ENCODE data around the gene CCL1. TPM values are rescaled to one million over a fixed set of nuclear protein-coding genes. Genes with fewer than 3 reads are reported as not detected.

The CCL1 gene
- total and polyA plus RNA-seq, 9 of the 15 experiments (the other 6 are each of a cell fraction or from before 2014, with no cell fraction given) = 0.45 TPM; not detected in 8

DNA sequence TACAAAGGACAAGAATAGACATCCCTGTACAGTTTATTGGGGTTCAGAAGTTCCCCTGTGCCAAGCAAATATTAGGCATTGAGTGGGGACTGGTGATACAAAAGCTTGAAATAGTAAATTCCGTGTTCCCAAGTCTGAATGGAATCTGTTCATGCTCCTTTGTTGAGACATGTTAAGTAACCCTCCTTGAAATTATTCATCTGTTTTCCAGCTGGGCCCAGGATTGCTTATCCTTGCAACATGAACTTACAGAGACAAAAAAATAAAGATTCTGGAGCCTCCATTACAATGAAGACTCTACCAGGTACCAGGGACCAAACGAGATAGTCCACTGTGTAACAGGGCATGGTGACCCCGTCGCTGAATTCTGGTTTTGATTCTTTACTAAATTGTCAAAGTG lies 49.9 kb downstream of the CCL1 start (continued):
- TF ChIP-seq, protein P1, sequence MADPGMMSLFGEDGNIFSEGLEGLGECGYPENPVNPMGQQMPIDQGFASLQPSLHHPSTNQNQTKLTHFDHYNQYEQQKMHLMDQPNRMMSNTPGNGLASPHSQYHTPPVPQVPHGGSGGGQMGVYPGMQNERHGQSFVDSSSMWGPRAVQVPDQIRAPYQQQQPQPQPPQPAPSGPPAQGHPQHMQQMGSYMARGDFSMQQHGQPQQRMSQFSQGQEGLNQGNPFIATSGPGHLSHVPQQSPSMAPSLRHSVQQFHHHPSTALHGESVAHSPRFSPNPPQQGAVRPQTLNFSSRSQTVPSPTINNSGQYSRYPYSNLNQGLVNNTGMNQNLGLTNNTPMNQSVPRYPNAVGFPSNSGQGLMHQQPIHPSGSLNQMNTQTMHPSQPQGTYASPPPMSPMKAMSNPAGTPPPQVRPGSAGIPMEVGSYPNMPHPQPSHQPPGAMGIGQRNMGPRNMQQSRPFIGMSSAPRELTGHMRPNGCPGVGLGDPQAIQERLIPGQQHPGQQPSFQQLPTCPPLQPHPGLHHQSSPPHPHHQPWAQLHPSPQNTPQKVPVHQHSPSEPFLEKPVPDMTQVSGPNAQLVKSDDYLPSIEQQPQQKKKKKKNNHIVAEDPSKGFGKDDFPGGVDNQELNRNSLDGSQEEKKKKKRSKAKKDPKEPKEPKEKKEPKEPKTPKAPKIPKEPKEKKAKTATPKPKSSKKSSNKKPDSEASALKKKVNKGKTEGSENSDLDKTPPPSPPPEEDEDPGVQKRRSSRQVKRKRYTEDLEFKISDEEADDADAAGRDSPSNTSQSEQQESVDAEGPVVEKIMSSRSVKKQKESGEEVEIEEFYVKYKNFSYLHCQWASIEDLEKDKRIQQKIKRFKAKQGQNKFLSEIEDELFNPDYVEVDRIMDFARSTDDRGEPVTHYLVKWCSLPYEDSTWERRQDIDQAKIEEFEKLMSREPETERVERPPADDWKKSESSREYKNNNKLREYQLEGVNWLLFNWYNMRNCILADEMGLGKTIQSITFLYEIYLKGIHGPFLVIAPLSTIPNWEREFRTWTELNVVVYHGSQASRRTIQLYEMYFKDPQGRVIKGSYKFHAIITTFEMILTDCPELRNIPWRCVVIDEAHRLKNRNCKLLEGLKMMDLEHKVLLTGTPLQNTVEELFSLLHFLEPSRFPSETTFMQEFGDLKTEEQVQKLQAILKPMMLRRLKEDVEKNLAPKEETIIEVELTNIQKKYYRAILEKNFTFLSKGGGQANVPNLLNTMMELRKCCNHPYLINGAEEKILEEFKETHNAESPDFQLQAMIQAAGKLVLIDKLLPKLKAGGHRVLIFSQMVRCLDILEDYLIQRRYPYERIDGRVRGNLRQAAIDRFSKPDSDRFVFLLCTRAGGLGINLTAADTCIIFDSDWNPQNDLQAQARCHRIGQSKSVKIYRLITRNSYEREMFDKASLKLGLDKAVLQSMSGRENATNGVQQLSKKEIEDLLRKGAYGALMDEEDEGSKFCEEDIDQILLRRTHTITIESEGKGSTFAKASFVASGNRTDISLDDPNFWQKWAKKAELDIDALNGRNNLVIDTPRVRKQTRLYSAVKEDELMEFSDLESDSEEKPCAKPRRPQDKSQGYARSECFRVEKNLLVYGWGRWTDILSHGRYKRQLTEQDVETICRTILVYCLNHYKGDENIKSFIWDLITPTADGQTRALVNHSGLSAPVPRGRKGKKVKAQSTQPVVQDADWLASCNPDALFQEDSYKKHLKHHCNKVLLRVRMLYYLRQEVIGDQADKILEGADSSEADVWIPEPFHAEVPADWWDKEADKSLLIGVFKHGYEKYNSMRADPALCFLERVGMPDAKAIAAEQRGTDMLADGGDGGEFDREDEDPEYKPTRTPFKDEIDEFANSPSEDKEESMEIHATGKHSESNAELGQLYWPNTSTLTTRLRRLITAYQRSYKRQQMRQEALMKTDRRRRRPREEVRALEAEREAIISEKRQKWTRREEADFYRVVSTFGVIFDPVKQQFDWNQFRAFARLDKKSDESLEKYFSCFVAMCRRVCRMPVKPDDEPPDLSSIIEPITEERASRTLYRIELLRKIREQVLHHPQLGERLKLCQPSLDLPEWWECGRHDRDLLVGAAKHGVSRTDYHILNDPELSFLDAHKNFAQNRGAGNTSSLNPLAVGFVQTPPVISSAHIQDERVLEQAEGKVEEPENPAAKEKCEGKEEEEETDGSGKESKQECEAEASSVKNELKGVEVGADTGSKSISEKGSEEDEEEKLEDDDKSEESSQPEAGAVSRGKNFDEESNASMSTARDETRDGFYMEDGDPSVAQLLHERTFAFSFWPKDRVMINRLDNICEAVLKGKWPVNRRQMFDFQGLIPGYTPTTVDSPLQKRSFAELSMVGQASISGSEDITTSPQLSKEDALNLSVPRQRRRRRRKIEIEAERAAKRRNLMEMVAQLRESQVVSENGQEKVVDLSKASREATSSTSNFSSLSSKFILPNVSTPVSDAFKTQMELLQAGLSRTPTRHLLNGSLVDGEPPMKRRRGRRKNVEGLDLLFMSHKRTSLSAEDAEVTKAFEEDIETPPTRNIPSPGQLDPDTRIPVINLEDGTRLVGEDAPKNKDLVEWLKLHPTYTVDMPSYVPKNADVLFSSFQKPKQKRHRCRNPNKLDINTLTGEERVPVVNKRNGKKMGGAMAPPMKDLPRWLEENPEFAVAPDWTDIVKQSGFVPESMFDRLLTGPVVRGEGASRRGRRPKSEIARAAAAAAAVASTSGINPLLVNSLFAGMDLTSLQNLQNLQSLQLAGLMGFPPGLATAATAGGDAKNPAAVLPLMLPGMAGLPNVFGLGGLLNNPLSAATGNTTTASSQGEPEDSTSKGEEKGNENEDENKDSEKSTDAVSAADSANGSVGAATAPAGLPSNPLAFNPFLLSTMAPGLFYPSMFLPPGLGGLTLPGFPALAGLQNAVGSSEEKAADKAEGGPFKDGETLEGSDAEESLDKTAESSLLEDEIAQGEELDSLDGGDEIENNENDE (IDR thresholded peaks at IDR 0.05; ENCODE audit: low read depth, low read length) = no peak
- TF ChIP-seq CBX2 (IDR thresholded peaks at IDR 0.05; ENCODE audit: insufficient read depth, low read length, poor library complexity, severe bottlenecking) (no peak), ZNF780A (CRISPR knock-in tag; IDR thresholded peaks at IDR 0.05) (no peak)
- TF ChIP-seq, protein P2, sequence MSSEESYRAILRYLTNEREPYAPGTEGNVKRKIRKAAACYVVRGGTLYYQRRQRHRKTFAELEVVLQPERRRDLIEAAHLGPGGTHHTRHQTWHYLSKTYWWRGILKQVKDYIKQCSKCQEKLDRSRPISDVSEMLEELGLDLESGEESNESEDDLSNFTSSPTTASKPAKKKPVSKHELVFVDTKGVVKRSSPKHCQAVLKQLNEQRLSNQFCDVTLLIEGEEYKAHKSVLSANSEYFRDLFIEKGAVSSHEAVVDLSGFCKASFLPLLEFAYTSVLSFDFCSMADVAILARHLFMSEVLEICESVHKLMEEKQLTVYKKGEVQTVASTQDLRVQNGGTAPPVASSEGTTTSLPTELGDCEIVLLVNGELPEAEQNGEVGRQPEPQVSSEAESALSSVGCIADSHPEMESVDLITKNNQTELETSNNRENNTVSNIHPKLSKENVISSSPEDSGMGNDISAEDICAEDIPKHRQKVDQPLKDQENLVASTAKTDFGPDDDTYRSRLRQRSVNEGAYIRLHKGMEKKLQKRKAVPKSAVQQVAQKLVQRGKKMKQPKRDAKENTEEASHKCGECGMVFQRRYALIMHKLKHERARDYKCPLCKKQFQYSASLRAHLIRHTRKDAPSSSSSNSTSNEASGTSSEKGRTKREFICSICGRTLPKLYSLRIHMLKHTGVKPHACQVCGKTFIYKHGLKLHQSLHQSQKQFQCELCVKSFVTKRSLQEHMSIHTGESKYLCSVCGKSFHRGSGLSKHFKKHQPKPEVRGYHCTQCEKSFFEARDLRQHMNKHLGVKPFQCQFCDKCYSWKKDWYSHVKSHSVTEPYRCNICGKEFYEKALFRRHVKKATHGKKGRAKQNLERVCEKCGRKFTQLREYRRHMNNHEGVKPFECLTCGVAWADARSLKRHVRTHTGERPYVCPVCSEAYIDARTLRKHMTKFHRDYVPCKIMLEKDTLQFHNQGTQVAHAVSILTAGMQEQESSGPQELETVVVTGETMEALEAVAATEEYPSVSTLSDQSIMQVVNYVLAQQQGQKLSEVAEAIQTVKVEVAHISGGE (CRISPR knock-in tag; IDR thresholded peaks at IDR 0.05) = no peak

All from K562 (cell line).